HL-60/S4 treated with phorbol 12-myristate 13-acetate at 8.2 ng/mL for 4 days and 3 days (cell line): ENCODE results near the gene PUS1.
"Not testable (repeated sequence)": the region's sequence is repeated elsewhere in the genome, so short reads cannot be mapped to it uniquely, and the experiment has no call there.

Experiments
- in situ Hi-C: fragments of 300-500 bp; cut with MboI; formaldehyde crosslinking; loops from 2 replicates; pipeline ENCODE4 v1.15.0; 2022; ENCODE audit warnings: low sequenced_read_pairs

Gene PUS1

DNA sequence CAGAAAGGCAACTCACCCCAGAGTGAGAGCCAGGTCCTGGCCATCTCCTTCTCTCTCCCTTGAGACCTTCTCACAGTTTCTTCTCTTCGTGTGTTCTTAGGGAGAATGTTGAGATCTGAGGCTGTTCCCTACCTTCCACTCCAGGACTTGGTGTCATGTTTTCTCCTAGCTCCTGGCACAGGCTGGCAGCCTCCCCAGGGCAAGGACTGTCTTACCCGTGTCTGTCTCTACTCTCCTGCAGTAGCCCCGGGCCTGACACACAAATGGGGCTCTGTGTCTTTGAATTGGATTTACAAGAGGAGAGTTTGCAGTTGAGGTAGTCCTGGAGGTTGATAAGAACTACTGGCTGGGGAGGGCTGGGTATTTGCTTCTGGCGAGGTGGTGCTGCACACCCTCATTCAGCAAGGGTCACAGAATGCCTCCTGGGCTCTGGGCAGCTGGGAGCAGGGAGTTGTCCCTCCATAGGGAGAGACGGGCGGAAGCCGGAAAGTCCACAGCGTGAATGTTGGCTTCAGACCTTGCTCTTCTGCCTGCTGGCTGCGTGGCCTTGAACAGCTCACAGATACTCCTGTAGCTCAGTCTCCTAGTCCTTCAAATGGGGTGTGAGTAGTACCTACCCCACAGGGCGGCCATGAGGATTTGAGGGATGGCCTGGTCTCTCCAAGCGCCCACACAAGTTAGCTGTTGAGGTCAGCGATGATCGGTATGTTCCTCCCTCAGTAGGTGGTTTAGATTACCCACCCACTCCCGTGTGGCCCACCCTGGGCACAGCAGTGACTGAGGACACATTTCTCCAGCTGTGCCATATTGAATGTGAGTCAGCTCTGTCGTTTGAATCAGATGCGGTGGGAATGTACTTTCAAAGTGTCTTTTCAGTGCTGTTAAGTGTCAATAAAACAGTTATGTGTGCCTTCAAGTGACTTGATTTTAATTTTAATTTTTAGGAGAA lies 30.8 kb downstream of the PUS1 start:
- in situ Hi-C loops = no loop called here

DNA sequence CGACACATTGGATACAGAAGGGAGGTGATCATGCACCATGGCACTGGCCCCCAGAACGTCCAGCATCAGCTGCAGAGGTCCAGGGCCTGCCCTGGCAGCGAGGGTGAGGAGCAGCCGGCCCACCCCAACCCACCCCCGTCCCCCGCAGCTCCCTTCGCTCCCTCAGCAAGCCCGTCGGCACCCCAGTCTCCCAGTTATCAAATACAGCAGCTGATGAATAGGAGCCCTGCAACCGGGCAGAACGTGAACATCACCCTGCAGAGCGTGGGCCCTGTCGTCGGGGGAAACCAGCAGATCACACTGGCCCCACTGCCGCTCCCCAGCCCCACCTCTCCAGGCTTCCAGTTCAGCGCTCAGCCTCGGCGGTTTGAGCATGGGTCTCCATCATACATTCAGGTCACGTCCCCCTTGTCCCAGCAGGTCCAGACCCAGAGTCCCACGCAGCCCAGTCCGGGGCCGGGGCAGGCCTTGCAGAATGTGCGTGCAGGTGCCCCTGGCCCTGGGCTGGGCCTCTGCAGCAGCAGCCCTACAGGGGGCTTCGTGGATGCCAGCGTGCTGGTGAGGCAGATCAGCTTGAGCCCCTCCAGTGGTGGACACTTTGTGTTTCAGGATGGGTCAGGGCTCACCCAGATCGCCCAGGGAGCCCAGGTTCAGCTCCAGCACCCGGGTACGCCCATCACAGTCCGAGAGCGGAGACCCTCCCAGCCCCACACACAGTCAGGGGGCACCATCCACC lies 31.7 kb downstream of the PUS1 start:
- in situ Hi-C loops = not testable (repeated sequence)

DNA sequence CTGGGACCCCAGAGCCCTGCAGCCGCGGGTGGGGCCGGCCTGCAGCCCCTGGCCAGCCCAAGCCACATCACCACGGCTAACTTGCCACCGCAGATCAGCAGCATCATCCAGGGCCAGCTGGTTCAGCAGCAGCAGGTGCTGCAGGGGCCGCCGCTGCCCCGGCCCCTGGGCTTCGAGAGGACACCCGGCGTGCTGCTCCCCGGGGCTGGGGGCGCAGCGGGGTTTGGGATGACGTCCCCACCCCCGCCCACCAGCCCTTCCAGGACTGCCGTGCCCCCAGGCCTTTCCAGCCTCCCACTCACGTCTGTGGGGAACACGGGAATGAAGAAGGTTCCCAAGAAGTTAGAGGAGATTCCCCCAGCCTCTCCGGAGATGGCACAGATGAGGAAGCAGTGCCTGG lies 32.3 kb downstream of the PUS1 start:
- in situ Hi-C loops = not testable (repeated sequence)

DNA sequence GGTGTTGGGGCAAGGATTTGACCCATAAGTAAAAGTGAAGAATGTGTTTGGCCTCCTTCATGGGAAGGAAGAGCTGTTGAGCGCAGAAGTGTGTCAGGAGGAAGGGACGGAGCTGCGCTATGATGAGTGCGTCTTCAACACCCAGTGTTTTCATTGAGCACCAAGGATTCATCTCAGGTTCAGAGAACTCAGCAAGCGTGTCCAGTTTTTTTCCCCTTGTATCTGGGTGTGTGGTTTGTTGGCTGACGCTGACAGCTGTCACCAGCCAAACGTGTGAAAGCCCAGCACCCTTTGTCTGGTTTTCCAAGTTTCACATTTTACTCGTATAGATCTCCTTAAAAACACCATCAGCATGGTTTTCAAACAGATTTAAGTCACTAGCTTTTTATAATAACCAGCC lies 33.0 kb downstream of the PUS1 start:
- in situ Hi-C loops = no loop called here

DNA sequence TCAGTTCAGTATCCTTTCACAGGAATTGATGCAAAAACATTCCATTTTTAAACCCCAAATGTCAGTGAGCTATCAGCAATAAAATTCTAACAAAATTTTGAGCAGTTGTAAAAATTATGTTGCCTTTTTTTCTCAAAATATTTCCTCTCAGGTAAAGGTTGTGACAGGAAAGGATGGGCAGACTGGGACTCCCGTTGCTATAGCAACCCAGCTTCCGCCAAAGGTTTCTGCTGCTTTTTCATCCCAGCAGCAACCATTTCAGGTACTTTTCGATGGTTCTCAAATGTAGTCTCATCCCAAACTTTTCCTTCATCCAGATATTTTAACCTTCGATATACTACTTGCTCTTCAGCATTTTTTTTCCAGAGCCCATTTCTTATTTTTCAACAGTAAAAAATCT lies 34.3 kb downstream of the PUS1 start:
- in situ Hi-C loops = no loop called here

DNA sequence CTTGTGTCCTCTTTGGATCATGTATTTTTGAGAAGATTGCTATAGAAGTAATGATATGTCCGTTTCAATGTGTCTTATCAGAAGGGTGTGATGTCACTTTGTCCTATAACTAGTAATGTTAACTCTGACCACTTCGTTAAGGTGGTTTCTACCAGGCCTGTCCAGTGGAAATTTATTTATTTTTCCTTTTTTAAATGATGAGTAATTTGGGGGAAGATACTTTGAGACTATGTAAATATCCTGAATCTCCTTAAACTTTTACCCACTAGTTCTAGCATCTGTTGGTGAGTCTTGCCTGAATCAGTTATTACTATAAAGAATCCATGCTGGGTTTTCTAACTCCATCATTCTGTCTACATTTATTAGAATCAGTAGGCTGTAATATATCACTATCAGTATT lies 36.0 kb downstream of the PUS1 start:
- in situ Hi-C loops = no loop called here

DNA sequence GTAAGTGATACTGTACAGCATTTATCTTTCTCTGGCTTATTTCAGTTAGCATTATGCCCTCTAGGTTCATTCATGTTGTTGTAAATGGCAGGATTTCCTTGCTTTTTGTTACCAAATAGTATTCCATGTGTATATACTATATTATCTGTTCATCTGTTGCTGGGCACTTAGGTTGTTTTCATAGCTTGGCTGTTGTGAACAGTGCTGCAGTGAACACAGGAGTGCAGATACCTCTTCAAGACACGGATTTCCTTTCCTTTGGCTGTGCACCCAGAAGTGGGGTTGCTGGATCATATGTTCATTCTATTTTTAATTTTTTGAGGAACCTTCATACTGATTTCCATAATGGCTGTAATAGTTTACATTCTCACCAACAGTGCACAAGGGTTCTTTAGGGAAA lies 42.1 kb downstream of the PUS1 start:
- in situ Hi-C loops = no loop called here

DNA sequence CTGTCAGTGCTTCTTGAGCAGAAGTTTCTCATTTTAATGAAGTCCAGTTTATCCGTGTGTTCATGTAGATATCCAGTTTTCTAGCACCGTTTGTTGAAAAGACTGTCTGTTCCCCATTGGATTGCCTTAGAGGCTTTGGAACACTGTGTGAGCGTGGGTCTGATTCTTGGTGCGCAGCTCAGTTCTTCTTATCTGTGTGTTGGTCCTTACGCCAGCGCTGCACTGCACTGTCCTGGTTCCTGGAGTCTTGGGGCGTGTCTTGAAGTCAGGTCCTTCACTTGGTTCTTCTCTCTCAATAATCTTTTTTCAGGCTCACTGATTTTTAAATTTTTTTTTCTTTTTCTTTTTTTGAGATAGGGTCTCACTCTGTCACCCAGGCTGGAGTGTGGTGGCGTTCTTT lies 46.2 kb downstream of the PUS1 start:
- in situ Hi-C loops = no loop called here

DNA sequence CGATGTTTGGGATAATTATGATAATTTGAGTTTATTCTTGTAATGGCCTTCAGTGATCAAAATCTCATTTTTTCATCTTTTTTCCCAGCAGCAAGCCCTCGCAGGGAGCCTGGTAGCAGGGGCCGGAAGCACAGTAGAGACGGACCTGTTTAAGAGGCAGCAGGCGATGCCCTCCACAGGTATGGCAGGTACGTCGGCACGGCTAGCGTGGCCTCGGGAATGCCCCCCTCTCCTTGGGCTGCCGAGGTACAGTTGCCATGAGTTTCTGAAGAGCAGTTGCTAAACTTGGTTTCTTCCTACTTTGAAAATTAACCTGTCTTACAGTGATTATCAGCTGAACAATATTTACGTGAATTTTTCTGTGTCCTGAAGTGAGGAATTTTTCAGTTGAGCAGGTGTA lies 50.5 kb downstream of the PUS1 start:
- in situ Hi-C loops = no loop called here

DNA sequence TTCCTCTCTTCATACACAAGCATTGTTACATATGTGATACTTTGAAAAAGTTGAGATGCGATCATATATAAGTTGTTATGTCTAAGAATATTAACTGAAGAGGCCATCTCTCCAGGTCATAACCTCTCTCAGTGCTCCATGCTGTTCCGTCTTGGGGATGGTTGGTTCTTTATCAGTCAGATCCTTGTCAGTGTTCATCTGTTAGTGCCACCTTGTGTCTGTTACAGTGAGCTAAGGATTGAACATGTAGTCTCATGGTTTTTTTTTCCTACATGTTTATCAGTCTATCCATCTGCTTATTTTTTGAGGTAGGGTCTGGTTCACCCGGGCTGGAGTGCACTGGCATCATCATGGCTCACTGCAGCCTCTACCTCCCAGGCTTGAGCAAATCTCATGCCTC lies 51.2 kb downstream of the PUS1 start:
- in situ Hi-C loops = no loop called here

DNA sequence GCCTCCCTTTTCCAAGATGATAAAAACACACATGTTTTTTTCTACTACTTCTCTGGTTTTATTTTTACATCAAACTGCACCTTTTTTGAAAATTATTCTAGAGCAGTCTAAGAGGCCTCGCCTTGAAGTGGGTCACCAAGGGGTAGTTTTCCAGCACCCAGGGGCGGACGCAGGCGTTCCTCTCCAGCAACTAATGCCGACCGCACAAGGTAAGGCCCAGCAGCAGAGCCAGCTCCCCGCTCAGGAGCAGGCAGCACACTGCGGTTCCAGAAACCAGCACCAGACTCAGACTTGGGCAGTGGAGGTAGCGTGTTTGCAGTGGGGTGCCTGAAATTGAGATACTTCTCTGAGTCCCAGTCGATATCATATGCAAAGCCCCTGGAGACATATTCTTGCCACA lies 52.3 kb downstream of the PUS1 start:
- in situ Hi-C loops = no loop called here

DNA sequence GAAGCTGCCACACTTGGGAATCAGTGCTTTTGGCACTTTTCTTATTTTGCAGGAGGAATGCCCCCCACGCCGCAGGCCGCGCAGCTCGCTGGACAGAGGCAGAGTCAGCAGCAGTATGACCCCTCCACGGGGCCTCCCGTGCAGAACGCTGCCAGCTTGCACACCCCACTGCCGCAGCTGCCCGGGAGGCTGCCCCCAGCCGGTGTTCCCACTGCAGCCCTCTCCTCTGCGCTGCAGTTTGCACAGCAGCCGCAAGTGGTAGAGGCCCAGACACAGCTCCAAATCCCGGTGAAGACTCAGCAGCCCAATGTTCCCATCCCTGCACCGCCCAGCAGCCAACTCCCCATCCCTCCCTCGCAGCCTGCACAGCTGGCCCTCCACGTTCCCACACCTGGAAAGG lies 53.0 kb downstream of the PUS1 start:
- in situ Hi-C loops = no loop called here

DNA sequence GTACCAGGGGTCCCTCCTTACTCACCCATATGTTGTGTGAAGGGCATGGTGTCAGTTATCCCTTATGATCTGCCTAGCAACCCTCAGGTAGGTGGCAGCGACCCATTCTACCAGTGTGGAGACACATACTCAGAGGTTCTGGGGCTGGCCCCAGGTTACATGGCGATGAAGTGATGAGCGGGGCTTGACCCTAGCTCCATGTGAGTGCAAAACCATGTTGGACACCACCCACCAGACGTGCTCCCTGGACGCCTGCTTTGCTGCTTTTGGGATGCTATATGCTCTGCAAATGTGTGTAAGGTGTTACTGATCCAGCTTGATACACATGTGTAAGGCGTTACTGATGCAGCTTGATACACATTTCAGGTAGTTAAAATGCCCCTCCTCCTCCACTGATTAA lies 54.0 kb downstream of the PUS1 start:
- in situ Hi-C loops = no loop called here

DNA sequence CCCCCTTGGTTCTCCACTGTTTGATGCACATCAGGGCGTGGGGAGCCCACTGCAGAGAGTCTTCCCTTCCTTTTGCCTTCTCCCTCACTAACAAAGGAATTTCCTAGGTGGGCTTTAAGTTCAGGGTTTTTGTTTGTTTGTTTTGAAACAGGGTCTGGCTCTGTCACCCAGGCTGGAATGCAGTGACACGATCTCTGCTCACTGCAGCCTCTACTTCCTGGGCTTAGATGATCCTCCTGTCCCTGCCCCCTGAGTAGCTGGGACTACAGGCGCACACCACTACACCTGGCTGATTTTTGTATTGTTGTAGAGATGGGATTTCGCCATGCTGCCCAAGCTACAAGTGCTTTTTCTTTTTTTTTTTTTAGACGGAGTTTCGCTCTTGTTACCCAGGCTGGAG lies 54.5 kb downstream of the PUS1 start:
- in situ Hi-C loops = no loop called here

DNA sequence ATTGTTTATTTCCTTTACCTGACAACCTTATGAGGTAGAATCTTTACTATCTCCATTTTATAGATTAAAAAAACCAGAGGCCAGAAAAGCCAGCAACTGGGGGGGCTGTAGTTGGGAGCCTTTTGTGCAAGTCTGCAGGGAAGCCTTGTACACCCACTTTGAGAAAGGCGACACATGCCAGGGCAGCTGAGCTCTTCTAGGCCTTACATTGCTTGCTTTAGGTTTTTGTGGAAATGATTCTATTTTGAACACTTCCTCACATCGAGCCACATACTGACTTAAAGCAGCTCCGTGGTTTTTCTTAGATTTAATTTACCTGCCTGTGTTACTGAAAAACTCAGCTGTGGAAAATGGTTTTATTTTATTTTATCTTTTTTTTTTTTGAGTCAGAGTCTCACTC lies 55.3 kb downstream of the PUS1 start:
- in situ Hi-C loops = no loop called here

DNA sequence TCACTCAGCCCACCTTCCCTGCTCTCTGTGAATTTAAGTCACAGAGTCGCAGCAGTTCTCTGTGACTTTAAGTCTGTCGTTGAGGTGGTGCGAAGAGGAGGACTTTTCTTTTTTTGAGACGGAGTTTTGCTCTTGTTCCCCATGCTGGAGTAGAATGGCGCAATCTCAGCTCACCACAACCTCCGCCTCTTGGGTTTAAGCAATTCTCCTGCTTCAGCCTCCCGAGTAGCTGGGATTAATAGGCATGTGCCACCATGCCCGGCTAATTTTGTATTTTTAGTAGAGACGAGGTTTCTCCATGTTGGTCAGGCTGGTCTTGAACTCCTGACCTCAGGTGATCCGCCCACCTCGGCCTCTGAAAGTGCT lies 56.4 kb downstream of the PUS1 start:
- in situ Hi-C loops = not testable (repeated sequence)

DNA sequence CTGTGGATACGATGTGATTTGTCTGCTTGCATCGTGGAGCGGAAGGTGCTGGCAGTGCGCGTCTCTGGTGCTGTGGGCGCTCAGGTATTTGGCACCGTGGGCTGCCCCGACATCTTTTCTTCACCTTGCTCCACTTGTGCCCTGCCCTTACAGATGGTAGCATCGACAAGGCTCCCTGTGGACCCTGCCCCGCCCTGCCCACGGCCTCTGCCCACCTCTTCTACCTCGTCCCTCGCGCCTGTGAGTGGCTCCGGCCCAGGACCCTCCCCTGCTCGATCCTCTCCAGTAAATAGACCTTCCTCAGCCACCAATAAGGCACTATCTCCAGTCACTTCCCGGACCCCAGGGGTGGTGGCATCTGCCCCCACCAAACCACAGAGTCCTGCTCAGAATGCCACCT lies 57.3 kb downstream of the PUS1 start:
- in situ Hi-C loops = no loop called here

DNA sequence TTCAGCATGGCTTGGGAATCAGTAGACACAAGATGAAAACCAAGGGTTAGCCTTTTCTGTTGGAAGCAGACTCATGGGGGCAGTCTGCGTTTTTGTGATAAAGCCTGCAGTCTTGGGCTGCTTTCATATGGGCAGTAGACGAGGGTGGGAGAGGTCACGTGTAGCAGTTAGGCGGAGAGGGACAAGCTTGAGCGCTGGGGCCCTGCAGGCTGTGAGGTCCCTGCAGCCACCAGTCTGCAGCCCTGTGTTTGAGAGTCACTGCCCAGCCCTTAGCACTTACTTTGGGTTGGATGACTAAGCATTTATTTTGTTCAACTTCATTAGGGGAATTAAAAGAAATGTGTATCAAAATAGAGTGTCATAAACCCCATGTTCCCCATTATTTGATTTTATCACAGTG lies 57.8 kb downstream of the PUS1 start:
- in situ Hi-C loops = no loop called here

DNA sequence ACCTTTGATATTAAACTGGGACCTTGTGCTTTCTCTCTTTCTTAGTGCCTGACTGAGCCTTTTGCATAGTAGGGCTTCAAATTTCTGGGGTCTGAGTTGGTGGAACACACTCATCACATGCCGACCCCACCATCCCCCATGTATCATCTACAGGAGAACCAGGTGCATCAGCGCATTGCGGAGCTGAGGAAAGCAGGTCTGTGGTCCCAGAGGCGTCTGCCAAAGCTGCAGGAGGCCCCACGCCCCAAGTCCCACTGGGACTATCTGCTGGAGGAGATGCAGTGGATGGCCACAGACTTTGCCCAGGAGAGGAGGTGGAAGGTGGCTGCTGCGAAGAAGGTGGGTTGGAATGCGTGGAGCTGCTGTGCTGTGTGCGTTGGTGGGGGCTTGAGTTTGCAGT lies 58.5 kb downstream of the PUS1 start:
- in situ Hi-C loops = no loop called here

DNA sequence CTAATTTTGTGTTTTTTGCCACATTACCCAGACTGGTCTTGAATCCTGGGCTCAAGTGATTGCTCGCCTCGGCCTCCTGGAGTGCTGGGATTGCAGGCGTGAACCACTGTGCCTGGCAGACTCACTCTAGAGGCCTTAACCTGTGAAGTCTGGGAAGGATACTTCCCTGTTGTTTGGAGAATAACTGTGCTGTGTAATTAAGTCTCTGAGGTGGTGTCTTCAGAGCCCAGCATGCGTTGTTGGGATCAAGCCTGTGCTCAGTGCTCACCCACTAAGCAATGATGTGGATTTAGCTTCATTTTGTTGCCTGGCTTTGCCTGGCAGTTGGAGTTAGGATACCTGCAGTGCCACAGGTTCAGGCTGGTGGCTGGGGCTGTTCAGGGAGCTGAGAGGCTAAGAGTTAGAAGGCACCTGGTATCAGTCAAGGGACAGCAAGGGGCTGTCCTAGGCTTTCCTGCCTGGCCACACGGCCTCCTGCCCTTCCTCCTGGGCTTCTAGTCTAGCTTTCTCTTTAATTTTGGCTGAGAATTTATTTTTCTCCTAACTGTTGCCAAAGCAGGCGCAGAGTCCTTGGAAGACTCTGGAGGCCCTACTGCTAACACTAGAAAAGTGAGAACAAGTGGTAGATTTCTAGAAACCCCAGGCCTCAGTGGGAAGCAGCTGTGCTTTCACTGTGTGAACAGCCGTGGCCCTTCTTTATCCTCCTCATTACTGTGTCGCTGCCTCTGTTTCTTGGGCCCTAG lies 59.1 kb downstream of the PUS1 start:
- in situ Hi-C loops = no loop called here

DNA sequence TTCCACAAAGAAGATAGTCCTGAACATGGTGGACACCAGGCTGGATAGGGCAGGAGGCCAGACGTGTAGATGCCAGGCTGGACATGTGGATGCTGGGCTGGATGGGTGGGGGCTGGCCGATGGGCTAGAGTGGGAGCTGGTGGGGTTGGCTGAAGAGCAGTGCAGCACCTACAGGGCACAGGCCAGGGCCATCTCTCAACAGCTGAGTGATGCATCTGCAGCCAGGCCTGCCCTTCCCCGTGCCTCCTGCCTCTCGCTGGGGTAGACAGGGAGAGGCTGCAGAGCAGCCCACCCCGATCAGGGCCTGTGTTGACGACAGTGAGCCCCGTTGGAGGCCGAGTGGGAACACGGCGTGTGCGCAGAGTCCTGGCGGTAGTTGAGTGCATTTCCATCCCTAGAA lies 59.9 kb downstream of the PUS1 start:
- in situ Hi-C loops = no loop called here
